NCI-H1092 treated with DMSO at 0.1 percent for 48 hours (cell line): ENCODE results near the gene ADRM1.

Source experiments
- DNase-seq: peaks from one replicate; lab custom pipeline; 2025; lab: John Stamatoyannopoulos, UW

ADRM1 gene

GRCh38 chr20:62323980-62324906, 21.4 kb downstream of the ADRM1 start:
- DNase-seq, result no peak

GRCh38 chr20:62325172-62325905, 22.5 kb downstream of the ADRM1 start:
- no peak for DNase-seq

- DNase-seq, result no peak
Observed at GRCh38 chr20:62326559-62326958, 23.8 kb downstream of the ADRM1 start.

GRCh38 chr20:62326959-62327725, 24.3 kb downstream of the ADRM1 start:
- DNase-seq, result no peak

- no peak for DNase-seq
Observed at GRCh38 chr20:62327726-62328495, 25.1 kb downstream of the ADRM1 start.

- DNase-seq, result no peak
Observed at GRCh38 chr20:62328684-62329388, 26.0 kb downstream of the ADRM1 start.

- DNase-seq, result no peak
Observed at GRCh38 chr20:62329389-62330377, 26.9 kb downstream of the ADRM1 start.

- no peak for DNase-seq
Observed at GRCh38 chr20:62330576-62331317, 27.9 kb downstream of the ADRM1 start.

GRCh38 chr20:62331347-62331746, 28.6 kb downstream of the ADRM1 start:
- DNase-seq, result no peak

- no peak for DNase-seq
Observed at GRCh38 chr20:62332421-62332820, 29.6 kb downstream of the ADRM1 start.

GRCh38 chr20:62332989-62333819, 30.4 kb downstream of the ADRM1 start:
- DNase-seq, result no peak

- no peak for DNase-seq
Observed at GRCh38 chr20:62333820-62334595, 31.2 kb downstream of the ADRM1 start.

GRCh38 chr20:62334881-62335280, 32.1 kb downstream of the ADRM1 start:
- DNase-seq, result no peak

GRCh38 chr20:62335532-62335931, 32.7 kb downstream of the ADRM1 start:
- DNase-seq, result no peak

GRCh38 chr20:62336329-62336728, 33.5 kb downstream of the ADRM1 start:
- DNase-seq, result no peak

GRCh38 chr20:62336775-62337557, 34.2 kb downstream of the ADRM1 start:
- DNase-seq, result no peak
